GM12878 (cell line): ENCODE measurements around the gene MICAL3. TPM values are rescaled to one million over a fixed set of nuclear protein-coding genes. Genes with fewer than 3 reads are reported as not detected.

Experiments used
- ATF2 ChIP-seq: IDR thresholded peaks from 2 replicates; pipeline ENCODE4 v1.6.1; 2012; ENCODE audit warnings: low read length, inconsistent platforms
- CBX5 ChIP-seq: sonication (generic); IDR thresholded peaks from 2 replicates; pipeline ENCODE4 v1.6.1; 2016; ENCODE audit warnings: low read depth, moderate library complexity, mild to moderate bottlenecking, inconsistent platforms
- EGR1 ChIP-seq, 2 experiments: IDR thresholded peaks; 1 replicate in 1 of 2; 2 replicates in 1 of 2; pipeline ENCODE4 v1.6.1; 2011 to 2012; ENCODE audit warnings: low read depth in 2 of 2, low read length in 2 of 2, borderline replicate concordance in 1 of 2, mild to moderate bottlenecking in 1 of 2, moderate library complexity in 1 of 2
- ELK1 ChIP-seq: IDR thresholded peaks from 2 replicates; pipeline ENCODE4 v1.6.1; 2012; ENCODE audit warnings: low read depth, low read length, improper control_type of control experiment
- EP300 ChIP-seq, 2 experiments: fragments of 150-350 bp in 1 of 2; IDR thresholded peaks; 2 replicates each; pipeline ENCODE4 v1.6.1; 2011 to 2012; ENCODE audit warnings: low read depth in 2 of 2, low read length in 2 of 2, borderline replicate concordance in 1 of 2, improper control_type of control experiment in 1 of 2, inconsistent platforms in 1 of 2; ENCODE audit not compliant: control insufficient read depth in 1 of 2
- ESRRA ChIP-seq: IDR thresholded peaks from 2 replicates; pipeline ENCODE4 v1.6.1; 2012; ENCODE audit warnings: mild to moderate bottlenecking, low read length, improper control_type of control experiment
- FOXM1 ChIP-seq: IDR thresholded peaks from 2 replicates; pipeline ENCODE4 v1.6.1; 2012; ENCODE audit warnings: low read depth, mild to moderate bottlenecking, inconsistent platforms, low read length, moderate library complexity
- JUNB ChIP-seq: IDR thresholded peaks from 2 replicates; pipeline ENCODE4 v1.6.1; 2016; ENCODE audit warnings: antibody characterized with exemption, mild to moderate bottlenecking
- JUND ChIP-seq: IDR thresholded peaks from 2 replicates; pipeline ENCODE4 v1.6.1; 2012; ENCODE audit warnings: low read depth, mild to moderate bottlenecking, low read length, improper control_type of control experiment, moderate library complexity
- MTA3 ChIP-seq: IDR thresholded peaks from 2 replicates; pipeline ENCODE4 v1.6.1; 2012; ENCODE audit warnings: low read length, inconsistent platforms, borderline replicate concordance
- MYB ChIP-seq: fragments of 150-350 bp; IDR thresholded peaks from 2 replicates; pipeline ENCODE4 v1.6.1; 2014; ENCODE audit warnings: mild to moderate bottlenecking, low read depth, low read length, borderline replicate concordance
- NFIC ChIP-seq: IDR thresholded peaks from 2 replicates; pipeline ENCODE4 v1.6.1; 2012; ENCODE audit warnings: low read depth, mild to moderate bottlenecking, inconsistent platforms, low read length, moderate library complexity
- NKRF ChIP-seq: fragments of 450-650 bp; conservative IDR thresholded peaks from 2 replicates; pipeline ENCODE4 v1.6.1; 2017; ENCODE audit warnings: mild to moderate bottlenecking, moderate library complexity
- NRF1 ChIP-seq: conservative IDR thresholded peaks from 2 replicates; pipeline ENCODE4 v1.6.1; 2011; ENCODE audit warnings: mild to moderate bottlenecking, low read depth, low read length, improper control_type of control experiment
- RAD21 ChIP-seq: IDR thresholded peaks from 2 replicates; pipeline ENCODE4 v1.6.1; 2011; ENCODE audit warnings: mild to moderate bottlenecking, low read depth, low read length, moderate library complexity; ENCODE audit not compliant: insufficient read depth
- SKIL ChIP-seq: fragments of 450-650 bp; IDR thresholded peaks from 2 replicates; pipeline ENCODE4 v1.6.1; 2017; ENCODE audit warnings: mild to moderate bottlenecking, low read depth, inconsistent platforms; ENCODE audit not compliant: poor library complexity, severe bottlenecking
- TBL1XR1 ChIP-seq: IDR thresholded peaks from 2 replicates; pipeline ENCODE4 v1.6.1; 2012; ENCODE audit warnings: low read depth, low read length, improper control_type of control experiment
- TCF3 ChIP-seq: IDR thresholded peaks from 2 replicates; pipeline ENCODE4 v1.6.1; 2012; ENCODE audit warnings: low read depth, mild to moderate bottlenecking, low read length, borderline replicate concordance; ENCODE audit not compliant: insufficient read depth
- ZBTB33 ChIP-seq: fragments of 450-650 bp; IDR thresholded peaks from 2 replicates; pipeline ENCODE4 v1.6.1; 2017; ENCODE audit warnings: mild to moderate bottlenecking
- polyA plus RNA-seq, 11 experiments: library from polyadenylated mRNA; depleted of rRNA in 4 of 11; unstranded in 6 of 11; stranded (reverse) in 5 of 11; fragments of >200 nt; fragmentation: Nextera tagmentation in 4 of 11; fragmentation: Illumina TruSeq in 1 of 11; extraction: Ambion mirVana in 4 of 11; extraction: Trizol in 1 of 11; gene quantifications; 1 replicate in 1 of 11; 2 replicates in 10 of 11; pipeline versions ENCODE4 v1.2.1 to v1.2.3, GENCODE V29; 2011 to 2016; ENCODE audit warnings: inconsistent platforms in 2 of 11, missing spikeins in 2 of 11, low read depth in 1 of 11
- total RNA-seq, 4 experiments: library from RNA; depleted of rRNA in 3 of 4; stranded (reverse); fragments of >200 nt in 3 of 4; fragmentation: Illumina TruSeq in 1 of 4; extraction: Trizol in 1 of 4; gene quantifications; 2 replicates each; pipeline versions ENCODE4 v1.2.1 to v1.2.3, GENCODE V29; 2013 to 2021

Gene MICAL3
- total and polyA plus RNA-seq, 10 of the 15 experiments (the other 5 are each of a cell fraction or from before 2014, with no cell fraction given): 2.6 to 92.2 (median 24.0) TPM

- TF ChIP-seq EP300 (IDR thresholded peaks at IDR 0.05; ENCODE audit: borderline replicate concordance in 1 of 2, control insufficient read depth in 1 of 2, low read depth in 2 of 2, low read length in 2 of 2) (no peak), MTA3 (no peak), TCF3 (no peak), RAD21 (peak; percentile 39; the same call in 1 of the 2 replicates), ATF2 (peak; percentile 46; the same call in 1 of the 2 replicates), ESRRA (no peak), NRF1 (no peak), MYB (no peak), CBX5 (no peak), NKRF (no peak), ZBTB33 (no peak), FOXM1 (no peak), EGR1 (IDR thresholded peaks at IDR 0.05; ENCODE audit: borderline replicate concordance in 1 of 2, low read depth in 2 of 2, low read length in 2 of 2) (no peak), ELK1 (no peak), JUNB (0 out of 2 replicates have a peak, but pooled peaks have one; percentile 17), SKIL (no peak), JUND (no peak), TBL1XR1 (no peak), NFIC (peak; percentile 35; the same call in 1 of the 2 replicates)
- TF ChIP-seq, all 136 proteins: peak for 11
Observed at GRCh38 chr22:17945888-17946648, 78.3 kb downstream of the MICAL3 start (continued).
